Uterus (tissue), 2 donors: Measurements from ENCODE around the gene SMCO4.

ENCODE experiments used
- CTCF ChIP-seq, 4 experiments: fragments of 200-600 bp in 2 of 4; fragments of 450-650 bp in 2 of 4; sonication (generic) in 2 of 4; IDR thresholded peaks; one replicate each; pipeline ENCODE4 v1.5.1; 2016 to 2019; ENCODE audit warnings: antibody characterized with exemption in 4 of 4, mild to moderate bottlenecking in 2 of 4, moderate library complexity in 1 of 4
- POLR2A ChIP-seq, 2 donors: fragments of 450-650 bp; IDR thresholded peaks; one replicate each; pipeline ENCODE4 v1.6.1; 2016; ENCODE audit warnings: antibody characterized with exemption in 2 of 2, mild to moderate bottlenecking in 1 of 2, moderate library complexity in 1 of 2

GRCh38 chr11:93591247-93591898, 48.2 kb upstream of the SMCO4 start:
- TF ChIP-seq CTCF (IDR thresholded peaks at IDR 0.05) (no peak), POLR2A (IDR thresholded peaks at IDR 0.05) (no peak)
